Measurements from ENCODE around the gene PRR33.

PRR33 gene

DNA sequence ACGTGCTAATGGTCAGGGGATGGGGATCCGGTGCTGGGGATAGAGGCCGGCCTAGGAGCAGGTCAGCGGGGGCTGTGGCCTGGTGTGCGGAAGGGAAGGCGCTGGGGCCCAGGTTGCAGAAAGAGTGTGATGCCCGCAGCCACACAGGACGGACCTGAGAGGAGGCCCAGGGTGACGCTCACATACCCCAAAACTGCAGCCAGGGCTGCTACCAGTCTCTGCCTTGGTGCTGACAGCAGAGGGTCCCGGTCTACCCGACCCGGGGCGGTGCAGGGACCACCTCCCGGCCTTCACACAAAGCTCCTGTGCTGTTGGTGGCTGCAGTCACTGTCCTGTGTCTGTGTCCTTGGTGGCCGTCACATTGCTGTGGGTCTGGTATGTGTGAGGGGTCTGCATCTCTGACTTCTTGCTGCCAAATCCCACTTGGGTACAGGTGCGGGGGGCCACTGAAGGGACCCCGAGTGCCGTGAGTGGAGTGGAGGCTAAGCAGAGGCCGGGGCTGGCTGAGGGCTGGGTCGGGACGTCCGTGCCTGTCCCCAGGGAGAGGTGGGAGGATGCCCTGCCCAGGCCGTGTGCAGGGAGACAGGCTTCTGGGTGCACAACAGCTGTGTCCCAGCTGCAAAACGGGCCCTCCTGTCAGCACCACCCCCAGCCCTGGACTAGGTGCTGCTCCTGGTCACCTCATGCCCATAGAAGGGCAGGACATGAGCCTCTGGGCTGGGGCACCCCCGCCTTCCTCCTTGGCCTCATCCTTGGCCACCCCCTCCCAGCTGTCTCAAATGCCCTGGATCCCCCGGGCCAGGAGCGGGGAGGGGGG, 37.4 kb downstream of the PRR33 start:
- H3K4me3 ChIP-seq (ENCODE audit: control insufficient read depth, low read depth, low read length), result no peak overlapping the region
- DNase-seq (ENCODE audit: low read depth), result no peak
- TF ChIP-seq, protein P1, sequence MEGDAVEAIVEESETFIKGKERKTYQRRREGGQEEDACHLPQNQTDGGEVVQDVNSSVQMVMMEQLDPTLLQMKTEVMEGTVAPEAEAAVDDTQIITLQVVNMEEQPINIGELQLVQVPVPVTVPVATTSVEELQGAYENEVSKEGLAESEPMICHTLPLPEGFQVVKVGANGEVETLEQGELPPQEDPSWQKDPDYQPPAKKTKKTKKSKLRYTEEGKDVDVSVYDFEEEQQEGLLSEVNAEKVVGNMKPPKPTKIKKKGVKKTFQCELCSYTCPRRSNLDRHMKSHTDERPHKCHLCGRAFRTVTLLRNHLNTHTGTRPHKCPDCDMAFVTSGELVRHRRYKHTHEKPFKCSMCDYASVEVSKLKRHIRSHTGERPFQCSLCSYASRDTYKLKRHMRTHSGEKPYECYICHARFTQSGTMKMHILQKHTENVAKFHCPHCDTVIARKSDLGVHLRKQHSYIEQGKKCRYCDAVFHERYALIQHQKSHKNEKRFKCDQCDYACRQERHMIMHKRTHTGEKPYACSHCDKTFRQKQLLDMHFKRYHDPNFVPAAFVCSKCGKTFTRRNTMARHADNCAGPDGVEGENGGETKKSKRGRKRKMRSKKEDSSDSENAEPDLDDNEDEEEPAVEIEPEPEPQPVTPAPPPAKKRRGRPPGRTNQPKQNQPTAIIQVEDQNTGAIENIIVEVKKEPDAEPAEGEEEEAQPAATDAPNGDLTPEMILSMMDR (conservative IDR thresholded peaks at IDR 0.05; ENCODE audit: control insufficient read depth, insufficient read depth, low read depth, low read length), result no peak

GRCh38 chr11:1853376-1854131, 38.1 kb downstream of the PRR33 start:
- no peak overlapping the region for H3K4me3 ChIP-seq (ENCODE audit: control insufficient read depth, low read depth, low read length)
- DNase-seq (ENCODE audit: low read depth), result no peak
- TF ChIP-seq, protein P1 (conservative IDR thresholded peaks at IDR 0.05; ENCODE audit: control insufficient read depth, insufficient read depth, low read depth, low read length), result no peak

- TF ChIP-seq, protein P1 (conservative IDR thresholded peaks at IDR 0.05; ENCODE audit: control insufficient read depth, insufficient read depth, low read depth, low read length), result no peak
- H3K4me3 ChIP-seq (ENCODE audit: control insufficient read depth, low read depth, low read length), result no peak within 1 kb of the TSS
- DNase-seq (ENCODE audit: low read depth), result no peak
These were observed 38.8 kb downstream of the PRR33 start, which contains the start of gene LSP1 for GRCh38 chr11:1852877-1853276. TSS of gene LSP1 (plus strand) at chr11:1853084. CDS start at chr11:1853145, 61 bp downstream.

DNA sequence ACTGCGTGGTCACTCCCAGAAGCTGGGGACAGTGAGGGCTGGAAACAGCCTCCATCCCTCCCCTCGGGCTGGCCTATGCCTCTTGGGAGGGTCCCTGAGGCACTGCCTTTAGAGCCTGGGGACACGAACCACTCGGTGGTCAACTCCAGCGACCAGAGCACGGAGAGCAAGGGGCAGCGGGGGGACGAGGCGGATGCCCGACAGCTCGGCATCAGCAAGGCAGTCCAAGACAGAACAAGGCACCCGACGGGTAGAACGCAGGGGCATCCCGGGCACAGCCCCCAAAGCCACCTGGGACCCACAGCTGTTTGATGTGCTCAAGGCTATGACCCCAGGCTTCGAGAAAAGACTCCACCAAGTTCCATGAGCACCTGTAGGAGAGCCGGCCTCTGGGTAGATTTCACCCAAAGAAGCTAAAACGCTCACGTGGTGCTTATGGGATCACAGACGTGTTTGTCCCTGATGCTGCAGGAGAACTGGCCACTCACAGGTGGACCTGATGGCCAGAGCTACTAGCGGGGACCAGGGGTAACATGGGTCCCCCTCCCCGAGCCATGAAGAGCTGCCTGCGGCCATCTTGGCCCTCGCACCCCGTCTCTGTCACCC, 39.3 kb downstream of the PRR33 start:
- DNase-seq (ENCODE audit: low read depth), result no peak
- no peak overlapping the region for H3K4me3 ChIP-seq (ENCODE audit: control insufficient read depth, low read depth, low read length)
- TF ChIP-seq, protein P1 (conservative IDR thresholded peaks at IDR 0.05; ENCODE audit: control insufficient read depth, insufficient read depth, low read depth, low read length), result no peak

DNA sequence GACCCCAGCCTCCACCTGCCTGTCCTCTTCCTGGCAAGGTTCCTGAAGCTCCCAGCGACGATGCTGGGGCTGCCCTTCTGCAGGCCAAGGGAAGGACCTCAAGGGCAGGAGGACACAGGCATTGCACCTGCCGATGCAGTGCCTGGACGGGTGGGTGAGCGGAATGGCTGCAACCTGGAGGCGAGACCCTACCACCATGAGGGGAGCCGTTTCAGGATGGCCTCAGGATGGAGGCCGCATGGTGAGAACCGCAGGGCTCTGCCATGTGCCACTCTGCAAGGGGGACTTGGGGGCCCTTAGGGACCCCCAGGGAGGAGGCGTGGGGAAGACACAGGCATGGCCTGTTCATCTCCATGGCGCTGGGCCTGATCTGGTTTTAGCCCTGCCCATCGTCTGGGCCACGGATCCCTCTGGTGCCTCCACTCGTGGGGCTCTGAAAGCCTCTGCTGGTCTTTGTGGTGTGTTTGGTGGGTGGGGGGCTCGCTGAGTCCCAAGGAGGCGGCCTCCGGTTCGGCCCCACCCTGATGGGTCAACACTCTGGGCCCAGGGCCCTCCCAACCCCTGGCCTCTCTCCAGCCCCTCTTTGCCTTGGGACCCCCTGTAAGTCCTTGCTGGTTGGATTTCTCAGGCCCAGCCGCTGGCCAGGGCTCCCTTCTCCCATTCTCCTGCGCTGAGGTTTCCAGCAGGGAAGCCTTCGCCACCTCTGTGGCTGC, 40.1 kb downstream of the PRR33 start:
- H3K4me3 ChIP-seq (ENCODE audit: control insufficient read depth, low read depth, low read length), result no peak overlapping the region
- TF ChIP-seq, protein P1 (conservative IDR thresholded peaks at IDR 0.05; ENCODE audit: control insufficient read depth, insufficient read depth, low read depth, low read length), result no peak
- DNase-seq (ENCODE audit: low read depth), result no peak

All from fibroblast of mammary gland (primary cell).